ENCODE data around the gene PPP1R1B. TPM values are rescaled to one million over a fixed set of nuclear protein-coding genes. Genes with fewer than 3 reads are reported as not detected.

Gene PPP1R1B
- total and polyA plus RNA-seq, 2 experiments from 2014 or later: 3.4 to 5.4 TPM

- TF ChIP-seq ZNF462 (CRISPR knock-in tag; IDR thresholded peaks at IDR 0.05) (no peak), ZNF114 (CRISPR knock-in tag; IDR thresholded peaks at IDR 0.05) (no peak)
Observed at GRCh38 chr17:39623356-39623950, 3.3 kb upstream of the PPP1R1B start (continued).

GRCh38 chr17:39624313-39624712 is 2.4 kb upstream of the PPP1R1B start:
- no peak overlapping the region for H3K27ac ChIP-seq (ENCODE audit: low read depth)
- peaks cover 92% of the 10 kb centered on the region for H3K27me3 ChIP-seq (ENCODE audit: insufficient read depth)
- no peak overlapping the region for H3K4me3 ChIP-seq
- no peaks in the 10 kb centered on the region for H3K36me3 ChIP-seq (ENCODE audit: insufficient read depth)
- Mint-ChIP-seq H3K27me3 (ENCODE audit: insufficient read depth, low read depth, poor library complexity) (peaks cover 69% of the 10 kb centered on the region), H3K27ac (no peak overlapping the region), H3K4me1 (peaks cover 51% of the 10 kb centered on the region), H3K4me3 (no peak overlapping the region), H3K36me3 (ENCODE audit: low read depth) (no peaks in the 10 kb centered on the region), H3K9me3 (no peaks in the 10 kb centered on the region; the same call in 2 of the 3 replicates)
- no peak overlapping the region for H3K4me2 ChIP-seq
- H4K20me1 ChIP-seq (replicated peaks; ENCODE audit: insufficient read depth): no peaks in the 10 kb centered on the region
- H2AFZ ChIP-seq: no peak overlapping the region
- H3K4me1 ChIP-seq (ENCODE audit: insufficient read depth): peaks cover 25% of the 10 kb centered on the region
- DNase-seq (ENCODE audit: low spot score) (no peak), ATAC-seq (no peak)
- no peaks in the 10 kb centered on the region for H3K9me2 ChIP-seq (ENCODE audit: insufficient read depth)
- 0 out of 2 replicates have a peak, but pooled peaks cover 4% of the 10 kb centered on the region for H3F3A ChIP-seq (replicated peaks; ENCODE audit: low read depth)
- no peaks in the 10 kb centered on the region for H3K79me2 ChIP-seq (replicated peaks; ENCODE audit: insufficient read depth)
- no peak for TF ChIP-seq CREB1 (CRISPR knock-in tag; IDR thresholded peaks at IDR 0.05; ENCODE audit: low read depth)
- TF ChIP-seq CTCF (conservative IDR thresholded peaks at IDR 0.05; ENCODE audit: low read depth in 2 of 2): no peak
- TF ChIP-seq NANOG (IDR thresholded peaks at IDR 0.05; ENCODE audit: borderline replicate concordance): no peak
- no peak for TF ChIP-seq REST (IDR thresholded peaks at IDR 0.05; ENCODE audit: unreplicated experiment)
- TF ChIP-seq EZH2 (IDR thresholded peaks at IDR 0.05; ENCODE audit: low read depth, unreplicated experiment): no peak
- TF ChIP-seq POLR2AphosphoS5 (IDR thresholded peaks at IDR 0.05; ENCODE audit: low read depth): no peak
- no peak for TF ChIP-seq JUNB (IDR thresholded peaks at IDR 0.05; ENCODE audit: unreplicated experiment)
- no peak for TF ChIP-seq ZNF114 (CRISPR knock-in tag; IDR thresholded peaks at IDR 0.05)
- TF ChIP-seq STAT1 (IDR thresholded peaks at IDR 0.05; ENCODE audit: unreplicated experiment): no peak
- TF ChIP-seq ETS1 (IDR thresholded peaks at IDR 0.05): no peak
- no peak for TF ChIP-seq EZH2phosphoT487 (IDR thresholded peaks at IDR 0.05; ENCODE audit: unreplicated experiment)

All from GM23338 (cell line).